GM21717 (cell line): ENCODE measurements around the gene ZNF546.
A peak's percentile ranks its signal among the peaks of the same experiment; 100 is the strongest.
"Not testable (repeated sequence)": the region's sequence is repeated elsewhere in the genome, so short reads cannot be mapped to it uniquely, and the experiment has no call there.

Experiments used
- ATAC-seq: cut with Tn5 transposase; IDR thresholded peaks from one replicate; pipeline ENCODE4 v1.9.1; 2021; ENCODE audit warnings: mild to moderate bottlenecking, moderate library complexity; ENCODE audit not compliant: unreplicated experiment

The ZNF546 gene

DNA sequence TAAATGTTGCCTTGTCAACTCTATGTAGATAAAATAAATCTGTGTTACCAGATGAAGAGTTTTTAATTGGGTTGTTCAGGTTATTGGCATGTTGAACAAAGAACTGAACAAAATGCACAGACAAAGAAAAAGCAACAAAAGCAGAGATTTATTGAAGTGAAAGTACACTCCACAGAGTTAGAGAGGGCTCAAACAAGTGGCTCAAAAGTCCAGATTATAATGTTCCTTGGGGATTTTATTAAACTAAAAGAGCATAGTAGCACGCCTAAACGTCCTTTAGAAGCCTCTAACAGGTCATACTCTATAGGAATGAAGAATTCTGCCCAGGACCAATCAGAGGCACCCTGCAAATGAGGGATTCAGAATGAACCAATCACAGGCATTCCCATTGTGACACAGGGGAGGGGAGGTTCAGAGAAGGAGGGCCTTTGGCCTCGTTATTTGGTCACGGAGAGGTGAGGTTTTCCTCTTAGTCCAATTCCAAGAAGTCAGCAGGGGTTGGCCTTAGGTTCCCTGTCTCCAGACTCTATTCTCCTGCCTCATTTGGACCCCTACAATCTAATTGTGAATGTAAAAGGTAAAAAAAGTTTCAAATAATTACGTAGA, 13.1 kb upstream of the ZNF546 start:
- ATAC-seq, result no peak

DNA sequence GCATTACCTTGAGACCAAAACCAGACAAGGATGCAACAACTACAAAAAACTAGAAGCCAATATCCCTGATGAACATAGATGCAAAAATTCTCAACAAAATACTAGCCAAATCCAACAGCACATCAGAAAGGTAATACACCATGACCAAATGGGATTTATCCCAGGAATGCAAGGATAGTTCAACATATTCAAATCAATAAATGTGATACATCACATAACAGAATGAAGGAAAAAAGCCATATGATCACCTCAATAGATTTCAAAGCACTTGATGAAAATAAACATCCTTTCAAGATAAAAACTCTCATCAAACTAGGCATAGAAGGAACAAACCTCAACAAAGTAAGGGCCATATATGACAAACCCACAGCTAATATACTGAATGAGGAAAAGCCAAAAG, 10.2 kb upstream of the ZNF546 start:
- no peak for ATAC-seq

DNA sequence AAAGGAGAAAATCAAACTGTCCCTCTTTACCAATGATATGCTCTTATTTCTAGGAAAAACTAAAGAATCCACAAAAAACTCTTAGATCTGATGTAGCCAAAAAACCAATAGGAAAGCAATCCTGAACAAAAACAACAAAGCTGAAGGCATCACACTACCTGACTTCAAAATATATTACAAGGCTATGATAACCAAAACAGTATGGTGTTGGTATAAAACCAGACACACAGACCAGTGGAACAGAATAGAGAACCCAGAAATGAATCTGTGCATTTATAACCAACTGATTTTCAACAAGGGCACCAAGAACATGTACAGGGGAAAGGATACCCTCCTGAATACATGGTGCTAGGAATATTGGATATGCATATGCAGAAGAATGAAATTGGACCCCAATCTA, 9.7 kb upstream of the ZNF546 start:
- ATAC-seq, result no peak

DNA sequence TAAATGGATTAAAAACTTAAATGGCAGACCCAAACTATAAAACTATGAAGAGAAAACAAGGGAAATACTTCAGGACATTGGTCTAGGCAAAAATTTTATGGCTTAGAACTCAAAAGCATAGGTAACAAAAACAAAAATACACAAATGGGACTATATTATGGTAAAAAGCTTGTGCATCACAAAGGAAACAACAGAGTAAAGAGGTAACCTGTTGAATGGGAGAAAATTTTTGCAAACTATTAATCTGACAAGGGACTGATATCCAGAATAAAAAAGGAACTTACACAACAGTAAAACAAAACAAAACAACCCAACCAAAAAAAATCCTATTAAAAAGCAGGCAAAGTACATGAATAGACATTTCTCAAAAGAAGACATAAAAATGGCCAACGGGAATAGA, 9.3 kb upstream of the ZNF546 start:
- ATAC-seq, result no peak

DNA sequence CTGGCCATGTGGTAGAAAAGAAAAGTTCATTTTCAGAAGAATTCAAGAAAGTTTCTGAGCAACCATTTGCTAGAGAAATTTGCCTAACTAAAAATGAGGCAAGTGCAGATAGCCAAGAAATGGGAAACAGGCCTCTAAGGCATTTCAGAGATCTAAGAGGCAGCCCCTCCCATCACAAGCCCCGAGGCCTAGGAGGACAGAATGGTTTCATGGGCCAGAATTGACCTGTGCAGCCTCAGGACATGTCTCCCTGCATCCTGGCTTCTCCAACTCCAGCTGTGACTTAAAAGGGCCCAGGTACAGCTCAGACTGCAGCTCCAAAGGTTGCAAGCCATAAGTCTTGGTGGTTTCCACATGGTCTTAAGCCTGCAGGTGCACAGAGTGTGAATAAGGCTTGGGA, 3.3 kb upstream of the ZNF546 start:
- ATAC-seq, result no peak

DNA sequence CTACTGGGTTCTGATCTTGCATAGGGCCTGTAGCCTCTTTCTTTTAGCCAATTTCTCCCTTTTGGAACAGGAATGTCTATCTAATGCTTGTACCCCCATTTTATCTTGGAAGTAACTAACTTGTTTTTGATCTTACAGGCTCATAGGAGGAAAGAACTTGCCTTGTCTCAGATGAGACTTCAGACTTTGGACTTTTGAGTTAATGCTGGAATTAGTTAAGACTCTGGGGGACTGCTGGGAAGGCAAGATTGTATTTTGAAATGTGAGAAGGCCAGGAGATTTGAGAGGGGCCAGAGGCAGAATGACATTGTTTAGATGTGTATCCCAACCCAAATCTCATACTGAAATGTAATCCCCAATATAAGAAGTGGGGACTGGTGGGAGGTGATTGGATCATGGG, 2.5 kb upstream of the ZNF546 start:
- no peak for ATAC-seq

DNA sequence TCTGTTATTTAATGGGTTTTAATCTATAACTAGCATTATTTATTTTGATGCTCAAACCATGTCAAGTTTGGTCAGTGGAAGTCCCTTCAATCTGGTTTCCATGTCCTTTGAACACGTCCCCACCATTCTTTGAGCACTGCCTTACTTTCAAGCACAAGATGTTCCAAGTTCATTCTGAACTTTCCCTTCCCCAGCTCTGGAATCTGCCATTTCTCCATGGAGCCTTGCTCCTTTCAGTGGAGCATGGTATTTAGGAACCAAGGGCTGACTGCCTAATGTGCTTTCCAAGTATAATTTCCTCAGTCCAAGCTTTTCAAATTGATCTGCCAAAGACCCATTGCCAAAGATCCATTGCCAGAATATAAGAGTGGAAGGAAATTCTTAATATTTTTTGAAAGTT, 1.1 kb upstream of the ZNF546 start:
- ATAC-seq, result no peak

DNA sequence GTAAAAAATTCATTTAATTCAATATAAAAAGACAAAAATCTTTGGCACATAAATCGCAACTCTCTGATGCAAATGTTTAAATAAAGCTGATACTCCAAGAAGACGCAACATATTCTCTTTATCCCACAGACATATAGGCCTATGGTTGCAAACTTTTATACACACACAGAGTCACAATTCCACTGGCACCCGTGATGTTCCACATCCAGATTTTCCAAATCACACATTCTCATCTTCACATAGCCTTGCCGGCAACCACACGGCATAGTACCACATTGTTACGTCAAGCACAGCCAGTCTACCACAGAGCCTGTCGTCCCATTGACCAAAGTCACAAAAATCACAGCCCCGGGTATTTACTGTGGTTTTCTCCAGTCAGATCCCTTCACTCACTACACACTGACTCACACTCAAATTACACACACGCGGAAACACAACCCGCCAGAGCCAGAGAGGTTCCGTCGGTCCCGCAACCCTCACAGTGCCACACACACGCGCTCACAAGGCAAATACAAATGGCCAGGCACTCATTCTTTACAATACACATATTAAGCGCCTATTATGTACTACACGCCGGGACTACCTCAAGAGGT, 546 bp upstream of the ZNF546 start:
- peak; percentile 31 for ATAC-seq

DNA sequence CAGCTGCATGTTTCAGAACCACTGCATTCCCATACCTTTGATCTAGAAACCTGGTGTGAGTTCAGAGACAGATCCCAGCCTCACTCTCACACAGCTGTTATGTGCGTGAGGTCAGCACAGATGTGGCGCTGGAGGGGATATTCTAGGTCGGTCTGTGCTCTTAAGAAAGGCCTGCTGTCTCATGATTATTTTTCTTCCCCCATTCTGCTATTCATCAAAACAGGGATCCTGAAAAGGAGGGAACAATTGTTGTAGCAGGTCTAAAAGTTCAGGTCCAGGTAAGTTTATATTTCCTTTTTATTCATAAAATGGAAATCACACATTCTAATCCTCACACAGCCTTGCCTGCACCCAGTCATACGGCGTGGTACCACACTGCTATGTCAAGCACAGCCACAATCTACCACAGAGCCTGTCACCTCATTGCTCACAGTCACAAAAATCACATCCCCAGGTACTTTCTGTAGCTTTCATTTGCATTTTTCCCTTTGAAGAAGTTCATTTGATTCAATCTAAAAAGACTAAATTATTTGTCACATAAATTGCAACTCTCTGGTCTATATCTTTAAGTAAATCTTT, 867 bp downstream of the ZNF546 start:
- ATAC-seq, result no peak

DNA sequence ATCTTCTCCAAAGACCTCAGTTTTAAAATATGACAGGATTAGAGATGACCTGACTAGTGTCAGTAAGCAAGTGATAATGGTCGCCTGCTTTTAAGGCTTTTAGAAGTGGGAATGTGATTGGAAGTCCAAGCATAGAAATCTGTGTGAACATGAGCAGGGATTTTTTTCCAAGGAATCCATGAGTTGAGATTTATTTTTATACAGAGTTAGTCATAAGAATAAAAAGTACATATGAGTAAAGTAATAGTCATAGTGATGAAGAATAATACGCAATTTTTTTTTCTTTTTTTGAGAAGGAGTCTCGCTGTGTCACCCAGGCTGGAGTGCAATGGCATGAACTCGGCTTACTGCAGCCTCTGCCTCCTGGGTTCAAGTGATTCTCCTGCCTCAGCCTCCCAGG, 1.6 kb downstream of the ZNF546 start:
- no peak for ATAC-seq

DNA sequence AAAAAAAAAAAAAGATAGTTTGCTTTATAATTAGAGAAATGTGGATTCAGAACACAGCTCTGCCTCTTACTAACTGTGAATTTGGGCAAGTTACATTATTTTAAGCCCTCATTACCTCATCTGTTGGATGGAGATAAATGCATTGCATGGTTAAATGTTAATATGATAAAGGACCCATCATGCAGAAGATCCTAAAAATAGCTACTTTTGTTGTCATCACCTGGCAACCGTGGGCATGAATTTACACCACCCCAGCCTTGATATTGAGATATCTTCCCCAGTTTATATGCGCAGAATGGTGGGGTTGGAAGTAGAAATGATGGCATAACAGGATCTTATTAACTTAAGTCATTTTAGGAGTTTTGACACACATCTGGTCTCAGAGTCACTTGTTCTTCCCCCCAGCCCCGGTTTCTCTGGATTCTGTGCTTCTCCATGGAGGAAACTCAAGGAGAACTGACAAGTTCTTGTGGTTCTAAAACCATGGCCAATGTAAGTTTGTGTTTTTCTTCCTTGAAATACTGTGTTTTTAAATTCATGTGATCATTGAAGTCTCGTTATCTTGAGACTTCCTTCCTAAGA, 8.9 kb downstream of the ZNF546 start:
- no peak for ATAC-seq

DNA sequence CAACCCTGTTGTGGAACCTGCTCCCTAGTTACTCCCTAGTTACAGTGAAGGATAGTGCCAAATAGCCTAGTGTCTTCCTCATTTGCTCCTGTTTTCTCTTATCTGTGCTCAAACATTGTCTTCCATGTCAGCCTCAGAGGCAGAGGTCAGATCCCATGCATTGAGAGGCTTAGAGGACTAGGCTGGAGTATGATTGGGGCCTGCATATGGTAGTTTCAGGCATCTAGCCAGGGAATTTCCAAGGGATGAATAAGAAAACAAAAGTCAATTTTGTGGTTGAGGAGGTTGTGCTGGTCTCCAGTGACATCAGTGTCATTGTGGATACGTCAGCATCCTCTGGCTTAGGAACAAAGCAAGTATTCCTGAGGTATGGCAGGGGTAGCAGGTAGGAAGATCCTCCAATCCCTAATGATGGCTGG, 9.4 kb downstream of the ZNF546 start:
- no peak for ATAC-seq

DNA sequence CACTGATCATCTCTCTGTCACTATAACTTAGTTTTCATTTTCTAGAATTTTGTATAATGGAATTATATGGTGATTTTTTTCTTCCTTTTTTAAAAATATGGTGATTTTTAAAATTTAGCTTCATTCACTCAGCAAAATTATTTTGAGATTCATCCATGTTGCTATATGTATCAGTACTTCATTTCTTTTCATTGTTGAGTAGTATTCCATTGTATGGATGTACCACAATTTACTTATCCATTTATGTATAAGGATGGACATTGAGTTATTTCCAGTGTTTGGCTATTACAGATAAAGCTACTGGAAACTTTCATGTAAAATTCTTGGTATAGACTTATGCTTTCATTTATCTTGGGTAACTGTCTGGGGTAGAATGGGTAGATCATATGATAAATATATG, 12.8 kb downstream of the ZNF546 start:
- ATAC-seq, result no peak

DNA sequence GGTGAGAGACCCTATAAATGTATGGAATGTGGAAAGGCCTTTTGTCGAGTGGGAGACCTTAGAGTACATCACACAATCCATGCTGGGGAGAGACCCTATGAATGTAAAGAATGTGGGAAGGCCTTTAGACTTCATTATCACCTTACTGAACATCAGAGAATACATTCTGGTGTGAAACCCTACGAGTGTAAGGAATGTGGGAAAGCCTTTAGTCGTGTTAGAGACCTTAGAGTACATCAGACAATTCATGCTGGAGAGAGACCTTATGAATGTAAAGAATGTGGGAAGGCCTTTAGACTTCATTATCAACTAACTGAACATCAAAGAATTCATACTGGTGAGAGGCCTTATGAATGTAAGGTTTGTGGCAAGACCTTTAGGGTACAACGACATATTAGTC, 17.1 kb downstream of the ZNF546 start:
- ATAC-seq, result no peak

DNA sequence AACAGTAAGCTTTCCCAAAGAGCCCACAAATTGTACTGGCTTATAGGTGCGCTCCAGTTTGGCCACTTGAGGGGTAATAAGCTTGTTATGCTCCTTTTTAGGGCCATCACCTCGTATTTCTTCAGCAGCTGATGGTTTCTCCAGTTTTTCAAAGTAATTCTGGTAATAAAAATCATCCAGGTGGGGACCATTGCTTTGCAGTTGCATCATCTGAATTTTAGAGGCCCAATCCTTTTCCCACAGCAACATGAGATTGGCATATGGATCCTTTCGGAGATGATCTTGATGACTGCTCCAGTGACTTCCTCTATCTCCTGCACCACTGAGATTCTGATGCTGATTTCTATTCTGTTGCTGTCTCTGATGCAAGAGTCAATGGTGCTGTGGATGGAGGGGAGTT, 27.1 kb downstream of the ZNF546 start:
- ATAC-seq, result no peak

DNA sequence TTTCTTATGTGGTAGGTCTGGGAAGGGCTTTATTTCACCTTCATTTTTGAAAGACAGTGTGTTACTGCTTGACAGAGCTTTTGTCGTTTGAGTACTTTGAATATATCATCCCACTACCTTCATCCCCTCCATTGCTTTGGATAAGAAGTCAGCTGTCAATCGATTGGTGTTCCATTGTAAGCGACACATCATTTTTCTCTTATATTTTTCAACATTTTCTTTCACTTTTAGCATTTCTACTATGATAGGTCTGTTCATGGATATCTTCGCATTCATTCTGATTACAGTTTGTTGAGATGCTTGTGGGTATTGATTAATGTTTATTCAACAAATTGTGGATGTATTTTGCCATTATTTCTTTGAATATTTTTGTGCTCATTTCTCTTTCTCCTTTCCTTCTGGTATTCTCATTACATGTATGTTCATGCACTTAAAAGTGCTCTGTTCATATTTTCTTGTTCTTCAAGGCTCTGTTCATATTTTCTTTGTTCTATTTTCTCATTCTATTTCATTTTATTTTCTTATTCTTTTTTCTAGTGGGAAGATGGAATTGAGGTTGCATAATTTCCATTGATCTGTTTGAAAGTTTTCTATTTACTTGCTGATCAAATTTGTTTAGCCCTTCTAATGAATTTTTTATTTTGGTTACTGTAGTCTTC, 29.2 kb downstream of the ZNF546 start:
- ATAC-seq, result no peak

DNA sequence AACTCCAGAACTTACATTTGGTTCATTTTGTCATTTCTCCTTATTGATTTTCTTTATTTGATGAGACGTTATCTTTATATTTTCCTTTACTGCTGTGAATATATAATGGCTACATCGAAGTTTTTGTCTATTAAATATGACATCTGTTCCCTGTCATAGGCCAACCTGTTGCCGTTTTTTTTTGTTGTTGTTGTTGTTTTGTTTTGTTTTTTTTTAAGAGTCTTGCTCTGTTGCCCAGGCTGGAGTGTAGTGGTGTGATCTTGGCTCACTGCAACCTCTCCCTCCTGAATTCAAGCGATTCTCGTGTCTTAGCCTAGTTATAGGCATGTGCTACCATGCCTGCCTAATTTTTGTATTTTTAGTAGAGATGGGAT, 29.7 kb downstream of the ZNF546 start:
- no peak for ATAC-seq

DNA sequence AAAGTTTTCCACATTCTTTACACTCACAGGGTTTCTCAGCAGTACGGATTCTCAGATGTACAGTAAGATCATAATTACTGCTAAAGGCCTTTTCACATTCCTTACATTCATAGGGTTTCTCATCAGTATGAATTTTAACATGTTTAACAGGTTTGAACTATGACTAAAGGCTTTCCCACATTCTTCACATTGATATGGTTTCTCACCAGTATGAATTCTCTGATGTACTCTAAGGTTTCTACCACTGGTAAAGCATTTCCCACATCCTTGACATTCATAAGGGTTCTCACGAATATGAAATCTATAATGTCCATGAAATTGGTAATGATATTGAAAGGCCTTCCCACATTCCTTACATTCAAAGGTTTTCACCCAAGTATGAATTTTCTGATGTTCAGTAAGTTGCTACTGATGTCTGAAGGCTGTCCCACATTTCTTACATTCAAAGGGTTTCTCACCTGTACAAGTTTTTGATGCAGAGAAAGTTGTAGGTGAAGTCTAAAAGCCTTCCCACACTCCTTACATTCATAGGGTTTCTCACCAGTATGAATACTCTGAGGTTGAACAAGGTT, 37.2 kb downstream of the ZNF546 start:
- ATAC-seq, result no peak

DNA sequence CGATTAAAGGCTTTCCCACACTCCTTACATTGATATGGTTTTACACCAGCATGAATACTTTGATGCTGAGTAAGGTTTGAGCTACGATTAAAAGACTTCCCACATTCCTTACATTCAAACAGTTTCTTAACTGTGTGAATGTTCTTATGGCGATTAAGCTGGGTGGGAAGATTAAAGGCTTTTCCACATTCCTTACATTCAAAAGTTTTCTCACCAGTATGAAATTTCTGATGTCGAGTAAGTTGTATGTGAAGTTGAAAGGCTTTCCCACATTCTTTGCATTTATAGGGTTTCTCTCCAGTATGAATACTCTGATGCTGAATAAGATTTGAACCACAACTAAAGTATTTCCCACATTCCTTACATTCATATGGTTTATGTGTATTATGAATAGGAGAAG, 39.1 kb downstream of the ZNF546 start:
- ATAC-seq, result no peak

DNA sequence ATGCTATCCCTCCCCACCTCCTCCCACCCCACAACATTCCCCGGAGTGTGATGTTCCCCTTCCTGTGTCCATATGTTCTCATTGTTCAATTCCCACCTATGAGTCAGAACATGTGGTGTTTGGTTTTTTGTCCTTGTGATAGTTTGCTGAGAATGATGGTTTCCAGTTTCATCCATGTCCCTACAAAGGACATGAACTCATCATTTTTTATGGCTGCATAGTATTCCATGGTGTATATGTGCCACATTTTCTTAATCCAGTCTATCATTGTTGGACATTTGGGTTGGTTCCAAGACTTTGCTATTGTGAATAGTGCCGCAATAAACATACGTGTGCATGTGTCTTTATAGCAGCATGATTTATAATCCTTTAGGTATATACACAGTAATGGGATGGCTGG, 41.2 kb downstream of the ZNF546 start:
- not testable (repeated sequence) for ATAC-seq

DNA sequence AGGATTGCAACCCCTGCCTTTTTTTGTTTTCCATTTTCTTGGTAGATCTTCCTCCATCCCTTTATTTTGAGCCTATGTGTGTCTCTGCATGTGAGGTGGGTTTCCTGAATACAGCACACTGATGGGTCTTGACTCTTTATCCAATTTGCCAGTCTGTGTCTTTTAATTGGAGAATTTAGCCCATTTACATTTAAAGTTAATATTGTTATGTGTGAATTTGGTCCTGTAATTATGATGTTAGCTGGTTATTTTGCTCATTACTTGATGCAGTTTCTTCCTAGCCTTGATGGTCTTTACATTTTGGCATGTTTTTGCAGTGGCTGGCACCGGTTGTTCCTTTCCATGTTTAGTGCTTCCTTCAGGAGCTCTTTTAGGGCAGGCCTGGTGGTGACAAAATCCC, 44.9 kb downstream of the ZNF546 start:
- not testable (repeated sequence) for ATAC-seq

DNA sequence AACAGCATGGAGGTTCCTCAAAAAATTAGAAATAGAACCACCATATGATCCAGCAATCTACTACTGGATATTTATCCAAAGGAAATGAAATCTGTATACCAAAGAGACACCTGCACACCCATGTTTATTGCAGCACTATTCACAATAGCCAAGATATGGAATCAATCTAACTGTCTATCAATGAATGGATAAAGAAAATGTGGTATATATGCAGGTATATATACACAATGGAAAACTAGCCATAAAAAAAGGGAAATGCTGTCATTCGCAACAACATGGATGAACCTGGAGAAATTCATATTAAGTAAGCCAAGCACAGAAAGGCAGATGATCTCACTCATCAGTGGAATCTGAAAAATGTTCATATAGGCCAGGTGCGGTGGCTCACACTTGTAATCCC, 56.6 kb downstream of the ZNF546 start:
- ATAC-seq, result no peak
